ENCODE results near the gene TCP11L2.

GRCh38 chr12:106288494-106289195, 13.9 kb upstream of the TCP11L2 start:
- TF ChIP-seq POLR2A (IDR thresholded peaks at IDR 0.05; ENCODE audit: low read length) (no peak), GATA1 (IDR thresholded peaks at IDR 0.05; ENCODE audit: low read depth, low read length) (no peak)
